Measurements from ENCODE around the gene CIT.

The CIT gene

GRCh38 chr12:119797090-119797489, 80.0 kb downstream of the CIT start:
- no peak overlapping the region for H3K4me3 Mint-ChIP-seq

DNA sequence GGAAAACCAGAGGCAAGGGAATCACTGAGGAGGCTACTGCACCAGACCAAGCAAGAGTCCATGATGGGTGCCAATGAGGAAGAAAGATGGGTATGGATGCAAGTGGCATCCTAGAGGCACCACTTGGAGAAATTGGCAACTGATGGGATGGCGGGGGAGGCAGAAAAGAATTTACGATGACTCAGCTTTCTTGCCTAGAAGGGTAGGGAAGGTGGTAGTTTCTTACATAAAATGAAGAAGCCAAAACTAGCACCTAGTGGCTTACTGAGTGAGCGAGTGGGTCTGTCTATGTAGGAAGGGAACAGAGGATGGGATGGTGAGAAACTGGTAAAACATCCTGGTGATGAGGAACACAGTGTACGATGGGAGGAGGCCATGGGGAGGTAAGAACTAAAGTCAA, 80.8 kb downstream of the CIT start:
- Mint-ChIP-seq H3K27ac (no peak overlapping the region), H3K4me3 (no peak overlapping the region), H3K4me1 (no peaks in the 10 kb centered on the region), H3K36me3 (no peaks in the 10 kb centered on the region), H3K9me3 (no peaks in the 10 kb centered on the region)
- ATAC-seq (no peak), DNase-seq (ENCODE audit: low spot score in 2 of 2) (no peak)

More at GRCh38 chr12:119797090-119797489, 80.0 kb downstream of the CIT start:
- ATAC-seq = no peak
- Mint-ChIP-seq H3K9me3 (no peaks in the 10 kb centered on the region), H3K36me3 (no peaks in the 10 kb centered on the region), H3K4me1 (no peaks in the 10 kb centered on the region), H3K27ac (no peak overlapping the region)
- DNase-seq (ENCODE audit: low spot score in 2 of 2) = no peak

- DNase-seq (ENCODE audit: low spot score in 2 of 2) (no peak), ATAC-seq (no peak)
- H3K4me1 Mint-ChIP-seq = no peaks in the 10 kb centered on the region
- no peak overlapping the region for H3K4me3 Mint-ChIP-seq
- no peak overlapping the region for H3K27ac Mint-ChIP-seq
- no peaks in the 10 kb centered on the region for H3K9me3 Mint-ChIP-seq
- no peaks in the 10 kb centered on the region for H3K36me3 Mint-ChIP-seq
Measured at GRCh38 chr12:119791453-119791852, 85.7 kb downstream of the CIT start.

DNA sequence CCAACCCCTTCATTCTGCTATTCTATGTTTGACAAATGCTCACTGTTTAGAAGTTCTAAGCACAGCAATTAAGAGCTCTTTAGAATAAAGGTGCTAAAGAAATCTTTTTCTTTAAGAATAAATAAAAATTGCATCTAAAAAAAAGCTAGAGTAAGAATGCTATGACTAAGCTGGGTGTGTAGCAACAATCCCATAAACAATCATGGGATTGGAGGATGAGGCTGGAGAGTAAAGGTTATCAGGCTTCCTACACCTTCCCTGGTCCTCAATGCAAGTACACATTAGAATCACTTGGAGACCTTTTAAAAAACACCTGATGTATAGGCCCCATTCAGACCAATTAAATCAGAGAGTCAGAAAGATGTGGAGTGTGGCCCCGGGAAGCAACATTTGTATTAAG, 88.3 kb downstream of the CIT start:
- no peak overlapping the region for H3K27ac Mint-ChIP-seq
- DNase-seq (ENCODE audit: low spot score in 2 of 2) (no peak), ATAC-seq (no peak)
- no peaks in the 10 kb centered on the region for H3K36me3 Mint-ChIP-seq
- H3K4me3 Mint-ChIP-seq = no peak overlapping the region
- H3K9me3 Mint-ChIP-seq = no peaks in the 10 kb centered on the region
- peaks cover 4% of the 10 kb centered on the region for H3K4me1 Mint-ChIP-seq

GRCh38 chr12:119786539-119786938, 90.6 kb downstream of the CIT start:
- no peak for ATAC-seq
- no peak overlapping the region for H3K4me3 Mint-ChIP-seq
- no peak overlapping the region for H3K27ac Mint-ChIP-seq
- H3K9me3 Mint-ChIP-seq = no peaks in the 10 kb centered on the region
- H3K36me3 Mint-ChIP-seq = no peaks in the 10 kb centered on the region
- H3K4me1 Mint-ChIP-seq = peaks cover 9% of the 10 kb centered on the region
- no peak for DNase-seq (ENCODE audit: low spot score in 2 of 2)

- H3K27ac Mint-ChIP-seq = peak overlapping the region; percentile 36
Measured at GRCh38 chr12:119784673-119785072, 92.4 kb downstream of the CIT start.

GRCh38 chr12:119783787-119784186, 93.3 kb downstream of the CIT start:
- ATAC-seq (peak; percentile 85), DNase-seq (ENCODE audit: low spot score in 2 of 2) (no peak)
- Mint-ChIP-seq H3K36me3 (no peaks in the 10 kb centered on the region), H3K9me3 (no peaks in the 10 kb centered on the region), H3K27ac (peak overlapping the region; percentile 36), H3K4me1 (peaks cover 9% of the 10 kb centered on the region), H3K4me3 (no peak overlapping the region)

More at GRCh38 chr12:119784673-119785072, 92.4 kb downstream of the CIT start:
- no peak for DNase-seq (ENCODE audit: low spot score in 2 of 2)
- Mint-ChIP-seq H3K36me3 (no peaks in the 10 kb centered on the region), H3K4me3 (no peak overlapping the region), H3K4me1 (peaks cover 9% of the 10 kb centered on the region), H3K9me3 (no peaks in the 10 kb centered on the region)
- ATAC-seq = no peak

- ATAC-seq (no peak), DNase-seq (ENCODE audit: low spot score in 2 of 2) (no peak)
- peaks cover 9% of the 10 kb centered on the region for H3K4me1 Mint-ChIP-seq
- H3K27ac Mint-ChIP-seq = no peak overlapping the region
- no peaks in the 10 kb centered on the region for H3K9me3 Mint-ChIP-seq
- H3K36me3 Mint-ChIP-seq = no peaks in the 10 kb centered on the region
- no peak overlapping the region for H3K4me3 Mint-ChIP-seq
Measured at GRCh38 chr12:119781804-119782203, 95.3 kb downstream of the CIT start.

DNA sequence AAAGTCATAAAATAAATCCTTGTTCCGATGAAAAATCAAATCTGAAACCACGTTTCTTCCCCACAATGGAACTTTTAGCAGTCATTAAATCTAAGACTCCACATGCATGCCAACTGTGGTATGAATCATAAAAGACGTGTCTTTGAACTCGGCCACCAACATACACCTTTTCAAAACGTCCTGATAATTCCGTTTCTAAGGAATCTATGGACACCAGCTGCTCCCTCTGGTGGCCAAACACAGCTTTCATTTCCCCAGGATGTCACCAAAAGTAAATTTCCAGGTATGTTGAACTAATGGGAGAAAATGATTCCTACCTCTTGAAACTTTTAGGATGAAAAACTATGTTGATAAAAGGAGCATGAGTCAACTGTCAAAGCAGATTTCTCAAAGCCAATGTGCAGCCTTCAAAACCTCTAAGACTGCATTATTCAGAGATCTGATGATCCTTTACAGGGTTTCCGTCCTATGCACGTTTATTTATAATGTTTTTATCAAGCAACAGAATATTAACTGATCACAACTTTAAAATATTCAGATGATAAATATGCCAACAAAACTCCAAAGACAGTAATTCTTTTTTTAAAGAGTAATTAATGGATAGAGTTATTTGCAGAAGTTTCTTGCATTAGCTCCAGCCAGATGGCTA, 96.2 kb downstream of the CIT start:
- H3K4me1 Mint-ChIP-seq = peaks cover 9% of the 10 kb centered on the region
- ATAC-seq = no peak
- no peak overlapping the region for H3K27ac Mint-ChIP-seq
- no peaks in the 10 kb centered on the region for H3K36me3 Mint-ChIP-seq
- H3K4me3 Mint-ChIP-seq = no peak overlapping the region
- no peaks in the 10 kb centered on the region for H3K9me3 Mint-ChIP-seq
- DNase-seq (ENCODE audit: low spot score in 2 of 2) = no peak

DNA sequence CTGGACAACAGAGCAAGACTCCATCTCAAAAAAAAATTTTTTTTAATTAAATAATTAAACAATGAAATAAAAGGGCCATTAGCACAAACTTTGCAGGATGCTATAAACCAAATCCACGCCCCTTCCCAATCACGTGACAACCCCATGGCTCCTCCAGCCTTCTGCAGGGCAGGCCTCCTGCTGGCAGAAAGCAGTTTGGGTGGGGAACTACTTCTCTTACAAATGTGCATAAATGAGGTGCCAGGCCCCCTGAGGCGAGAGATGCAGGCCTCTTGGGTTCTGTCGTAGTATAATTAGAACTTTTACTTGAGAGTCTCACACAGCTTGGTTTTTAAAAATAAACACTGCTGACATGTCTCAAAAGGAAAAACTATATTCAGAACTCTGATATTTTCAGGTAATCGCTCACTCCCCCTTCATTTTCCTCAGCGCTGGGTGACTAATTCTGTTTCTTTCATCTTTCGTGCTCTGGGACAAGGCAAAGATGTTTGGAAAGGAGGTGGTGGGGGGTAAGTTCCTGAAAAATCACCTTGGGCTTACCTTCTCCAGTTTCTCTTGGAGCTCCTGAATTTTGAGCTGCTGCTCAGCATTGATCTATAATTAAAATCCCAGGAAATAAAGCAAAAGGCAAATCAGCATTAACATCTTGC, 101.7 kb downstream of the CIT start:
- ATAC-seq = no peak
- Mint-ChIP-seq H3K4me1 (no peaks in the 10 kb centered on the region), H3K4me3 (no peak overlapping the region), H3K36me3 (peaks cover 12% of the 10 kb centered on the region), H3K9me3 (no peaks in the 10 kb centered on the region), H3K27ac (no peak overlapping the region)
- no peak for DNase-seq (ENCODE audit: low spot score in 2 of 2)

DNA sequence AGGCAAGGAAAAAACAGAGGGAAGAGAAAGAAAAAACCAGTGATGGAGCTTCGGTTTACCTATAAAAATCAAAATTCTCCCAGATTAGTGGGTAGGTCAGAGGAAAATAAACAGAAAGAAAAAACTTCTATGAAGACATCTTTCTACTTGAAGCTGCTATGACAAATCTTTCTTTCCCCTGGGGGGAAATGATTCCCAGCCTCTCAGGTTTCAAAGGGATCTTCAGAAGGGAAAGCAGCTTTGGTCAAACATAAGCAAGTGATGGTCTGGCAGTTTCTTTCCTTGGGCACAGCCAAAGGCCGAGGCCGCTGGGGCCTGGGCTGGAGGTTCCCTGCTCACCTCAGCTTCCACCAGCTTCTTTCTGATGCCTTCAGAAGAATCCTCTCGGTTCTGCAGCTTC, 104.7 kb downstream of the CIT start:
- ATAC-seq = no peak
- no peak for DNase-seq (ENCODE audit: low spot score in 2 of 2)
- H3K4me1 Mint-ChIP-seq = no peaks in the 10 kb centered on the region
- H3K36me3 Mint-ChIP-seq = peaks cover 12% of the 10 kb centered on the region
- no peak overlapping the region for H3K4me3 Mint-ChIP-seq
- no peaks in the 10 kb centered on the region for H3K9me3 Mint-ChIP-seq
- no peak overlapping the region for H3K27ac Mint-ChIP-seq

GRCh38 chr12:119770146-119770545, 107.0 kb downstream of the CIT start:
- Mint-ChIP-seq H3K4me1 (no peaks in the 10 kb centered on the region), H3K36me3 (peaks cover 12% of the 10 kb centered on the region), H3K9me3 (no peaks in the 10 kb centered on the region), H3K4me3 (no peak overlapping the region), H3K27ac (no peak overlapping the region)
- ATAC-seq = no peak
- DNase-seq (ENCODE audit: low spot score in 2 of 2) = no peak

DNA sequence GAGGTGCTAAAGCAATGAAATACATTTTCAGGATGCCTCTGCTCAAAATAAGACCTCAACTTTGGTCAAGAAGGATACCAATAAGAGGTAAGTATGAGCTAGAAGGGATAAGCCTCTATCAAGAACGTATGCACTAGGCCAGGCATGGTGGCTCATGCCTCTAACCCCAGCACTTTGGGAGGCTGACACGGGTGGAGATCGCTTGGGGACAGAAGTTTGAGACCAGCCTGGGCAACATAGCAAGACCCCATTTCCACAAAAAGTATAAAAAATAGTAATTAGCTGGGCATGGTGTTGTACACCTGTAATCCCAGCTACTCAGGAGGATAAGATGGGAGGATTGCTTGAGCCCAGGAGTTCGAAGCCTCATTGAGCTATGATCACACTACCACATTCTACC, 114.5 kb downstream of the CIT start:
- H3K4me3 Mint-ChIP-seq = no peak overlapping the region
- no peaks in the 10 kb centered on the region for H3K4me1 Mint-ChIP-seq
- ATAC-seq (no peak), DNase-seq (ENCODE audit: low spot score in 2 of 2) (no peak)
- no peak overlapping the region for H3K27ac Mint-ChIP-seq
- peaks cover 5% of the 10 kb centered on the region for H3K36me3 Mint-ChIP-seq
- no peaks in the 10 kb centered on the region for H3K9me3 Mint-ChIP-seq

GRCh38 chr12:119758722-119759121, 118.4 kb downstream of the CIT start:
- DNase-seq (ENCODE audit: low spot score in 2 of 2) (no peak), ATAC-seq (no peak)
- no peaks in the 10 kb centered on the region for H3K9me3 Mint-ChIP-seq
- H3K36me3 Mint-ChIP-seq = peaks cover 5% of the 10 kb centered on the region
- no peak overlapping the region for H3K27ac Mint-ChIP-seq
- no peaks in the 10 kb centered on the region for H3K4me1 Mint-ChIP-seq
- H3K4me3 Mint-ChIP-seq = no peak overlapping the region

DNA sequence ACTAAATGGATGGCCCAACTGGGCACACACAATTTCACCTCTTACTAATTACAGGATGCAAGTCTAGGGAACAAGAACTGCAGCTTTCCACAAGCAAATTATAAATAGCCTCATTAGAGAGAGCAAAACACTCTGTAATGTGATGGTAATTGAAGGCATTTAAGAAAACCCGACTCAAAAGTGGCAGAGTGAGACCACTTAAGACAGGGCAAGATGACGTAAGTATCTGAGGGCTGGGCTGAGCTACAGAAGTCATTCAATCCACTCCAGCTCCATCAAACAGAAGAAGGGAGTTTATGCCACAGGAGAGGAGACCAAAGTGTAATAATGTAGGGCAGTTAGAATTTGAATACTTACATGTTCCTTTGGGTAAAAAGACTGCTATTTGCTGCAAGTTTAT, 118.9 kb downstream of the CIT start:
- DNase-seq (ENCODE audit: low spot score in 2 of 2) (no peak), ATAC-seq (no peak)
- H3K4me3 Mint-ChIP-seq = no peak overlapping the region
- H3K9me3 Mint-ChIP-seq = no peaks in the 10 kb centered on the region
- H3K36me3 Mint-ChIP-seq = peaks cover 5% of the 10 kb centered on the region
- H3K27ac Mint-ChIP-seq = no peak overlapping the region
- H3K4me1 Mint-ChIP-seq = no peaks in the 10 kb centered on the region

DNA sequence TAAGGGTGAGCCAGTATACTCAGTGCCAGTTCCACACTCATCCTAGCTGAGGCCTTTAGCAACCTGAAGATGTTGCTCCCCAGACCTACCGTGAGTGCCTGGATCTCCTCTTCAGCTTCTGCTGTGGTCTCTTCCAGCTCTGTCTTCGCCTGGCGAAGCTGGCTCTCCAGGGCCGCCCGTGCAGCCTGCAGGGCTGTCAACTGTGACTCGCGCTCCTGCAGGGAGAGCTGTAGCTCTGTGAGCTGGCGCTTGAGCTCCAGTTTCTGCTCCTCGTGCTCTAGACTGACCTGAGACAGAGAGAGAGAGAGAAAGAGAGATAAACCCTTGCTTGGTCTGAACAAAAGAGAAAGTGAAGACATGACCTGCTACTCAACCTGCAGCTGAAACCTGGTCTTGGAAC, 125.2 kb downstream of the CIT start:
- ATAC-seq = no peak
- Mint-ChIP-seq H3K9me3 (no peaks in the 10 kb centered on the region), H3K4me3 (no peak overlapping the region), H3K27ac (no peak overlapping the region), H3K36me3 (peaks cover 5% of the 10 kb centered on the region), H3K4me1 (no peaks in the 10 kb centered on the region)
- no peak for DNase-seq (ENCODE audit: low spot score in 2 of 2)
